HepG2 (cell line): Measurements from ENCODE around the gene WSCD2. TPM values are rescaled to one million over a fixed set of nuclear protein-coding genes. Genes with fewer than 3 reads are reported as not detected.

Experiments used
- ATAC-seq: fragments of 200-7000 bp; cut with Tn5 transposase; 3 replicates; pipeline ENCODE4 v1.9.1; 2020; ENCODE audit warnings: mild to moderate bottlenecking, moderate library complexity
- BruUV-seq: library from RNA; stranded (reverse); fragments of 400-500 nt; replicated peaks from 2 replicates; lab custom pipeline; 2021; lab: Mats Ljungman, UMichigan
- CTCF ChIA-PET: fragments of 300-600 bp; formaldehyde crosslinking; extraction: SDS; loops from one replicate; lab custom pipeline; 2021; ENCODE audit warnings: low total read pairs, inconsistent platforms, low intra/inter-chr PET ratio; lab: Yijun Ruan, JAX
- POLR2A ChIA-PET: fragments of 350-600 bp; sonication (Branson Sonifier 250); formaldehyde crosslinking; loops from one replicate; lab custom pipeline; 2020; ENCODE audit warnings: antibody characterized with exemption, inconsistent platforms; lab: Yijun Ruan, JAX
- DNase-seq: peaks from one replicate; pipeline ENCODE4 v3.0.0-alpha.2; 2015; ENCODE audit warnings: low spot score
- FAIRE-seq: peaks from 3 replicates; lab custom pipeline; 2011; peaks lifted over from hg19 to GRCh38; lab: Jason Lieb, UNC
- H2AFZ ChIP-seq: one replicate; pipeline ENCODE4 v1.6.1; 2011; ENCODE audit warnings: low read length, inconsistent platforms
- H3K27ac ChIP-seq: fragments of 300-600 bp; 3 replicates; pipeline ENCODE4 v1.8.0; 2011; ENCODE audit warnings: mixed run types, mild to moderate bottlenecking, mixed read lengths, low read length, inconsistent platforms; ENCODE audit not compliant: insufficient read depth; ENCODE audit errors: extremely low read length
- H3K27me3 ChIP-seq, 2 experiments: fragments of 200-600 bp in 1 of 2; 2 replicates in 1 of 2; 3 replicates in 1 of 2; pipeline versions ENCODE4 v1.6.0 to v1.8.0; 2011; ENCODE audit warnings: low read length in 2 of 2, mild to moderate bottlenecking in 2 of 2, moderate library complexity in 2 of 2, inconsistent platforms in 1 of 2; ENCODE audit not compliant: insufficient read depth in 2 of 2, control insufficient read depth in 1 of 2
- H3K36me3 ChIP-seq, 2 experiments: fragments of 200-600 bp in 1 of 2; replicated peaks in 1 of 2; 2 replicates in 1 of 2; 3 replicates in 1 of 2; pipeline versions ENCODE4 v1.5.1 to v1.8.0; 2011; ENCODE audit warnings: low read length in 2 of 2, inconsistent platforms in 1 of 2; ENCODE audit not compliant: insufficient read depth in 2 of 2, control insufficient read depth in 1 of 2
- H3K4me1 ChIP-seq: 2 replicates; pipeline ENCODE4 v1.5.1; 2012; ENCODE audit warnings: low read length, inconsistent platforms; ENCODE audit not compliant: insufficient read depth
- H3K4me2 ChIP-seq: 2 replicates; pipeline ENCODE4 v1.6.0; 2011; ENCODE audit warnings: low read depth, low read length, inconsistent platforms
- H3K4me3 ChIP-seq, 3 experiments: fragments of 200-600 bp in 1 of 3; sonication (generic), shearing (Covaris generic) in 1 of 3; replicated peaks in 1 of 3; 2 replicates each; pipeline ENCODE4 v1.5.1; 2011 to 2016; ENCODE audit warnings: low read length in 3 of 3, inconsistent platforms in 2 of 3, low read depth in 2 of 3, mild to moderate bottlenecking in 2 of 3, control low read depth in 1 of 3, mixed read lengths in 1 of 3; ENCODE audit not compliant: insufficient read depth in 1 of 3
- H3K79me2 ChIP-seq: one replicate; pipeline ENCODE4 v1.6.1; 2011; ENCODE audit warnings: low read length, inconsistent platforms; ENCODE audit not compliant: insufficient read depth
- H3K9ac ChIP-seq: 2 replicates; pipeline ENCODE4 v1.6.0; 2011; ENCODE audit warnings: mild to moderate bottlenecking, low read depth, low read length, inconsistent platforms; ENCODE audit not compliant: insufficient read depth
- H3K9me3 ChIP-seq: 2 replicates; pipeline ENCODE4 v1.5.1; 2012; ENCODE audit warnings: mild to moderate bottlenecking, low read length
- H4K20me1 ChIP-seq: 2 replicates; pipeline ENCODE4 v1.6.0; 2011; ENCODE audit warnings: inconsistent platforms, mild to moderate bottlenecking, low read length, moderate library complexity; ENCODE audit not compliant: insufficient read depth
- CBX1 ChIP-seq: IDR thresholded peaks from one replicate; pipeline ENCODE4 v1.6.1; 2016; ENCODE audit warnings: antibody characterized with exemption, low read depth
- ERF ChIP-seq: IDR thresholded peaks from 2 replicates; pipeline ENCODE4 v1.6.1; 2018; ENCODE audit warnings: missing biosample characterization, missing genetic modification reagents
- HMGXB4 ChIP-seq, 2 experiments: sonication (generic) in 1 of 2; formaldehyde crosslinking in 1 of 2; IDR thresholded peaks; 2 replicates each; pipeline versions ENCODE4 v1.4.0 to v1.6.1; 2018 to 2020; ENCODE audit warnings: missing genetic modification reagents in 2 of 2, borderline replicate concordance in 1 of 2, low read depth in 1 of 2, mild to moderate bottlenecking in 1 of 2, missing biosample characterization in 1 of 2
- KDM5B ChIP-seq: sonication (generic); formaldehyde crosslinking; IDR thresholded peaks from 2 replicates; pipeline ENCODE4 v1.4.0; 2020; ENCODE audit warnings: missing genetic modification reagents, mild to moderate bottlenecking, borderline replicate concordance
- TSC22D2 ChIP-seq: sonication (generic); formaldehyde crosslinking; IDR thresholded peaks from 2 replicates; pipeline ENCODE4 v1.5.1; 2020; ENCODE audit warnings: missing genetic modification reagents, mild to moderate bottlenecking, borderline replicate concordance
- ZNF30 ChIP-seq: sonication (generic); formaldehyde crosslinking; IDR thresholded peaks from 2 replicates; pipeline ENCODE4 v1.5.0; 2020; ENCODE audit warnings: mild to moderate bottlenecking, missing genetic modification reagents
- ZNF510 ChIP-seq: sonication (generic); formaldehyde crosslinking; IDR thresholded peaks from 2 replicates; pipeline ENCODE4 v1.4.0; 2020; ENCODE audit warnings: low read depth, mild to moderate bottlenecking, missing genetic modification reagents
- WGBS: methylation state at CpG from one replicate; pipeline ENCODE4 v1.1.6; 2017; ENCODE audit warnings: low lambda C conversion rate; 5-methylcytosine and 5-hydroxymethylcytosine counted together
- in situ Hi-C: cut with HindIII; loops from 2 replicates; pipeline ENCODE4 v1.10.0; 2017; ENCODE audit warnings: low pct_unique_long_range_greater_than_20kb; ENCODE audit not compliant: extremely low pct_ligation_motif_present
- intact Hi-C: fragments of 100-400 bp; cut with micrococcal nuclease; formaldehyde crosslinking; loops from one replicate; pipeline ENCODE4 v1.10.0; 2022; ENCODE audit not compliant: unreplicated experiment
- polyA plus RNA-seq, 8 experiments: library from polyadenylated mRNA; depleted of rRNA in 3 of 8; stranded (reverse) in 7 of 8; unstranded in 1 of 8; fragments of >200 nt; fragmentation: Illumina TruSeq in 4 of 8; extraction: Trizol in 4 of 8; gene quantifications; 2 replicates each; pipeline versions ENCODE4 v1.2.1 to v1.2.3, GENCODE V29; 2011 to 2016; ENCODE audit warnings: low read depth in 4 of 8, missing spikeins in 1 of 8, mixed read lengths in 1 of 8; ENCODE audit not compliant: insufficient read depth in 1 of 8
- total RNA-seq, 5 experiments: library from RNA; depleted of rRNA; stranded (reverse); fragments of >200 nt; fragmentation: Illumina TruSeq; extraction: Trizol; gene quantifications; 2 replicates each; pipeline ENCODE4 v1.2.3, GENCODE V29; 2016; ENCODE audit warnings: low read depth in 1 of 5

The WSCD2 gene
- total and polyA plus RNA-seq, 2 of the 13 experiments (the other 11 are each of a cell fraction or from before 2014, with no cell fraction given): not detected

- TF ChIP-seq ZNF30 (CRISPR knock-in tag): no peak
- no peak for TF ChIP-seq ZNF510 (CRISPR knock-in tag)
Measured at GRCh38 chr12:108265505-108265904, 136.4 kb downstream of the WSCD2 start (continued).

DNA sequence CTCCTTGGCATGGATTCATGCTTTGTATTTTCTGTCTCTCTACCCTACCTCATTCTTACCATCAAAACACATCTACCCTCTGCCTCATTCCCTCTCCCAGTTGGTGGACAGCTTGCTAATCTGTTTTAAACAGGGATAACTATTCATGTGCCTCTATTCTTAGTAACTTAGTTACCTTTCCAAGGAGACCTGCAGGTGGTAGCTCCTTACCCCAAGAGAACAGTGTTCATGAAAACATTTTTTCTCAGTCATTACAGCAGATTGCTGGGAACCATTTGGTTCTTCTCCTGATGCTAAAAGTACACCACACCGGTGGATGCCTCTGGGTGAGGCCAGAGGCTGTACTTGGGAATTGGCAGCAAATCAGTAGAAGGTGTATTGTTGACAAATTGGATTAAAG, 137.0 kb downstream of the WSCD2 start:
- Histone ChIP-seq H3K4me3 (no peak overlapping the region), H4K20me1 (no peaks in the 10 kb centered on the region), H3K4me1 (no peaks in the 10 kb centered on the region), H3K9ac (no peak overlapping the region), H3K4me2 (no peak overlapping the region), H2AFZ (no peak overlapping the region), H3K36me3 (no peaks in the 10 kb centered on the region), H3K79me2 (no peaks in the 10 kb centered on the region), H3K27me3 (no peaks in the 10 kb centered on the region; a peak in 2 of 5 replicates), H3K9me3 (no peaks in the 10 kb centered on the region), H3K27ac (no peak overlapping the region)
- 0% methylated on average over 1 of the region's 1 CpG for WGBS
- DNase-seq (no peak), FAIRE-seq (no peak), ATAC-seq (no peak)
- ChIA-PET CTCF (no interaction called here), POLR2A (no interaction called here)
- TF ChIP-seq TSC22D2 (CRISPR knock-in tag) (no peak), ERF (CRISPR knock-in tag) (no peak), KDM5B (CRISPR knock-in tag) (no peak), HMGXB4 (CRISPR knock-in tag; IDR thresholded peaks at IDR 0.05; ENCODE audit: borderline replicate concordance in 1 of 2, low read depth in 1 of 2) (no peak), CBX1 (no peak)
- no TSS peak for BruUV-seq
- intact Hi-C loops: no loop called here
- in situ Hi-C loops: no loop called here
